Activated CD4-positive, alpha-beta memory T cell treated with anti-CD3 and anti-CD28 coated beads for 36 hours (primary cell): ENCODE measurements around the gene SLC44A1. TPM values are rescaled to one million over a fixed set of nuclear protein-coding genes. Genes with fewer than 3 reads are reported as not detected.

Source experiments
- CTCF ChIA-PET: fragments of 350-600 bp; sonication (Branson Sonifier 250); formaldehyde crosslinking; loops from one replicate; lab custom pipeline; 2021; ENCODE audit warnings: antibody characterized with exemption, inconsistent platforms; lab: Charles Lee
- POLR2A ChIA-PET: fragments of 350-600 bp; sonication (Branson Sonifier 250); formaldehyde crosslinking; loops from one replicate; lab custom pipeline; 2021; ENCODE audit warnings: antibody characterized with exemption; lab: Charles Lee
- DNase-seq: peaks from one replicate; pipeline ENCODE4 v3.0.0-alpha.2; 2020
- H3K27ac Mint-ChIP-seq: one replicate; pipeline ENCODE4 v1.8.0; 2021; ENCODE audit warnings: mixed read lengths
- H3K27me3 Mint-ChIP-seq: one replicate; pipeline ENCODE4 v1.8.0; 2021; ENCODE audit warnings: mixed read lengths
- H3K36me3 Mint-ChIP-seq: one replicate; pipeline ENCODE4 v1.8.0; 2021; ENCODE audit warnings: mixed read lengths
- H3K4me1 Mint-ChIP-seq: one replicate; pipeline ENCODE4 v1.8.0; 2021; ENCODE audit warnings: low read depth, mixed read lengths
- H3K4me3 Mint-ChIP-seq: one replicate; pipeline ENCODE4 v1.8.0; 2021; ENCODE audit warnings: mild to moderate bottlenecking, mixed read lengths
- H3K9me3 Mint-ChIP-seq: one replicate; pipeline ENCODE4 v1.8.0; 2021; ENCODE audit warnings: mixed read lengths
- intact Hi-C: fragments of 100-400 bp; cut with micrococcal nuclease; formaldehyde crosslinking; loops from one replicate; pipeline ENCODE4 v1.15.1; 2023
- total RNA-seq, 2 experiments: library from RNA; stranded (reverse); gene quantifications; one replicate each; pipeline ENCODE4 v1.2.3, GENCODE V29; 2021

Gene SLC44A1
- total RNA-seq, result 10 to 100 TPM; 11.8 to 12.2 TPM

GRCh38 chr9:105244003-105244733 lies at the start of gene SLC44A1:
Gene SLC44A1 (plus strand): TSS chr9:105244651. CDS start chr9:105244869, 218 bp downstream.
- POLR2A ChIA-PET, result interaction anchor here (0.6 to 2.2 kb wide), 8 partner anchors 16 to 496 kb away, joined by 3 to 12 read pairs (median 4); partner anchors contain the start of gene NIPSNAP3A

GRCh38 chr9:105195259-105195658 lies 49.2 kb upstream of the SLC44A1 start:
- intact Hi-C loops, result no loop called here
- Mint-ChIP-seq H3K9me3 (no peaks in the 10 kb centered on the region), H3K36me3 (no peaks in the 10 kb centered on the region), H3K4me1 (peaks cover 1% of the 10 kb centered on the region), H3K27me3 (peaks cover 7% of the 10 kb centered on the region), H3K27ac (no peak overlapping the region), H3K4me3 (no peak overlapping the region)
- ChIA-PET POLR2A (no interaction called here), CTCF (no interaction called here)
- DNase-seq, result no peak

More at GRCh38 chr9:105244003-105244733, at the start of gene SLC44A1:
- H3K27ac Mint-ChIP-seq, result peak within 1 kb of the TSS; percentile 60
- H3K36me3 Mint-ChIP-seq, result no peaks in the 10 kb centered on the region
- DNase-seq, result peak; percentile 95
- peaks cover 16% of the 10 kb centered on the region for H3K4me1 Mint-ChIP-seq
- H3K27me3 Mint-ChIP-seq, result peaks cover 6% of the 10 kb centered on the region
- H3K9me3 Mint-ChIP-seq, result no peaks in the 10 kb centered on the region
- CTCF ChIA-PET, result interaction anchor here (0.6 to 1.5 kb wide), 5 partner anchors 12 to 381 kb away, joined by 3 to 9 read pairs (median 3); no protein-coding TSS in a partner anchor
- peak within 1 kb of the TSS; percentile 82 for H3K4me3 Mint-ChIP-seq
- intact Hi-C loops, result loop anchor here (1.0 to 10.0 kb wide), 10 partner anchors 17 to 497 kb away; partner anchors contain the start of genes ABCA1, FSD1L, NIPSNAP3A and TMEM38B

- ChIA-PET POLR2A (no interaction called here), CTCF (no interaction called here)
- Mint-ChIP-seq H3K4me3 (no peak overlapping the region), H3K36me3 (no peaks in the 10 kb centered on the region), H3K27me3 (peaks cover 7% of the 10 kb centered on the region), H3K4me1 (no peaks in the 10 kb centered on the region), H3K27ac (no peak overlapping the region), H3K9me3 (no peaks in the 10 kb centered on the region)
- no peak for DNase-seq
- intact Hi-C loops, result no loop called here
Observed at GRCh38 chr9:105198023-105198422, 46.4 kb upstream of the SLC44A1 start.

GRCh38 chr9:105198865-105199264 lies 45.6 kb upstream of the SLC44A1 start:
- Mint-ChIP-seq H3K27ac (no peak overlapping the region), H3K27me3 (peaks cover 7% of the 10 kb centered on the region), H3K9me3 (no peaks in the 10 kb centered on the region), H3K4me3 (no peak overlapping the region), H3K4me1 (no peaks in the 10 kb centered on the region), H3K36me3 (no peaks in the 10 kb centered on the region)
- DNase-seq, result no peak
- intact Hi-C loops, result no loop called here
- ChIA-PET CTCF (no interaction called here), POLR2A (no interaction called here)

GRCh38 chr9:105204416-105204815 lies 40.0 kb upstream of the SLC44A1 start:
- Mint-ChIP-seq H3K36me3 (no peaks in the 10 kb centered on the region), H3K4me1 (no peaks in the 10 kb centered on the region), H3K9me3 (no peaks in the 10 kb centered on the region), H3K4me3 (no peak overlapping the region), H3K27ac (no peak overlapping the region), H3K27me3 (no peaks in the 10 kb centered on the region)
- DNase-seq, result no peak
- intact Hi-C loops, result no loop called here
- ChIA-PET CTCF (interaction anchor here (0.8 kb wide), 1 partner anchor 14 kb away, joined by 3 read pairs; no protein-coding TSS in a partner anchor), POLR2A (no interaction called here)

GRCh38 chr9:105205787-105206495 lies 38.5 kb upstream of the SLC44A1 start:
- H3K9me3 Mint-ChIP-seq, result no peaks in the 10 kb centered on the region
- no peaks in the 10 kb centered on the region for H3K27me3 Mint-ChIP-seq
- intact Hi-C loops, result no loop called here
- H3K27ac Mint-ChIP-seq, result no peak overlapping the region
- no peaks in the 10 kb centered on the region for H3K36me3 Mint-ChIP-seq
- H3K4me1 Mint-ChIP-seq, result no peaks in the 10 kb centered on the region
- no peak overlapping the region for H3K4me3 Mint-ChIP-seq
- DNase-seq, result no peak
- ChIA-PET CTCF (no interaction called here), POLR2A (no interaction called here)

GRCh38 chr9:105206496-105206820 lies 38.0 kb upstream of the SLC44A1 start:
- no peaks in the 10 kb centered on the region for H3K9me3 Mint-ChIP-seq
- H3K4me1 Mint-ChIP-seq, result no peaks in the 10 kb centered on the region
- H3K36me3 Mint-ChIP-seq, result no peaks in the 10 kb centered on the region
- H3K27me3 Mint-ChIP-seq, result no peaks in the 10 kb centered on the region
- ChIA-PET CTCF (no interaction called here), POLR2A (no interaction called here)
- no peak for DNase-seq
- intact Hi-C loops, result no loop called here
- no peak overlapping the region for H3K27ac Mint-ChIP-seq
- H3K4me3 Mint-ChIP-seq, result no peak overlapping the region

- H3K9me3 Mint-ChIP-seq, result no peaks in the 10 kb centered on the region
- H3K36me3 Mint-ChIP-seq, result no peaks in the 10 kb centered on the region
- no peak overlapping the region for H3K27ac Mint-ChIP-seq
- no peaks in the 10 kb centered on the region for H3K4me1 Mint-ChIP-seq
- DNase-seq, result no peak
- ChIA-PET POLR2A (no interaction called here), CTCF (no interaction called here)
- intact Hi-C loops, result no loop called here
- H3K27me3 Mint-ChIP-seq, result no peaks in the 10 kb centered on the region
- H3K4me3 Mint-ChIP-seq, result no peak overlapping the region
Observed at GRCh38 chr9:105206821-105207699, 37.4 kb upstream of the SLC44A1 start.

GRCh38 chr9:105216440-105217178 lies 27.8 kb upstream of the SLC44A1 start:
- DNase-seq, result no peak
- no peaks in the 10 kb centered on the region for H3K4me1 Mint-ChIP-seq
- H3K9me3 Mint-ChIP-seq, result no peaks in the 10 kb centered on the region
- POLR2A ChIA-PET, result no interaction called here
- intact Hi-C loops, result no loop called here
- CTCF ChIA-PET, result no interaction called here
- H3K36me3 Mint-ChIP-seq, result no peaks in the 10 kb centered on the region
- H3K27ac Mint-ChIP-seq, result no peak overlapping the region
- H3K4me3 Mint-ChIP-seq, result no peak overlapping the region
- H3K27me3 Mint-ChIP-seq, result peaks cover 8% of the 10 kb centered on the region

- POLR2A ChIA-PET, result no interaction called here
- CTCF ChIA-PET, result no interaction called here
- DNase-seq, result no peak
- Mint-ChIP-seq H3K4me1 (no peaks in the 10 kb centered on the region), H3K4me3 (no peak overlapping the region), H3K9me3 (peaks cover 9% of the 10 kb centered on the region), H3K27ac (no peak overlapping the region), H3K27me3 (peaks cover 5% of the 10 kb centered on the region), H3K36me3 (no peaks in the 10 kb centered on the region)
- intact Hi-C loops, result no loop called here
Observed at GRCh38 chr9:105218673-105219072, 25.8 kb upstream of the SLC44A1 start.

- ChIA-PET POLR2A (no interaction called here), CTCF (no interaction called here)
- H3K27me3 Mint-ChIP-seq, result peaks cover 4% of the 10 kb centered on the region
- intact Hi-C loops, result no loop called here
- no peak for DNase-seq
- H3K4me3 Mint-ChIP-seq, result no peak overlapping the region
- H3K27ac Mint-ChIP-seq, result no peak overlapping the region
- peaks cover 5% of the 10 kb centered on the region for H3K36me3 Mint-ChIP-seq
- H3K4me1 Mint-ChIP-seq, result no peaks in the 10 kb centered on the region
- peaks cover 16% of the 10 kb centered on the region for H3K9me3 Mint-ChIP-seq
Observed at GRCh38 chr9:105219291-105219805, 25.1 kb upstream of the SLC44A1 start.
